C4-2B (cell line): ENCODE results near the gene RIC8B.

ENCODE experiments used
- CTCF ChIP-seq: fragments of 450-650 bp; conservative IDR thresholded peaks from 2 replicates; pipeline ENCODE4 v1.5.1; 2017; ENCODE audit warnings: mild to moderate bottlenecking
- ZFX ChIP-seq: fragments of 450-650 bp; IDR thresholded peaks from 2 replicates; pipeline ENCODE4 v1.6.1; 2017

GRCh38 chr12:106840243-106840642 lies 65.8 kb downstream of the RIC8B start:
- TF ChIP-seq CTCF (no peak), ZFX (no peak)
